ENCODE results near the gene ZCCHC7. TPM values are rescaled to one million over a fixed set of nuclear protein-coding genes. Genes with fewer than 3 reads are reported as not detected.

ZCCHC7 gene
- total and polyA plus RNA-seq, 9 donors = 15.8 to 37.4 (median 28.4) TPM

DNA sequence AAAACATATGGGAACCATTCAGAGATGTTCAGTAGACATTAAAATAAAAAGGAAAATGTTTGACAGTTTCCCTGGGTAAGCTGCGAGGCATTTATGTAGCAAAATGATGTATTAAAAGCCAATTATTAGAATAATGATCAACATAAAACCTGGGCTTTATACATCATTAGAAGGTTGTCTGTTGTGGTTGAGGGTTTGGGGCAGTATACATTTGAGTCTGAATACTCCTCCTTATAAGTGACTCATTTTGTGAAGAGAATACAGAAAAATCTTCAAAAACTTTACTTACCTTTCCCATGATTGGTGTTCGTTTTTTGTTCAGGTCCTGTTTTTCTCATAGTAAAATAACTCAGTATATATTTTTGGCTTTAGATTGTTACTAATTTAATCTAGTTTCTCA lies 119.5 kb downstream of the ZCCHC7 start:
- no peaks in the 10 kb centered on the region for H3K4me1 ChIP-seq (ENCODE audit: insufficient read depth)
- TF ChIP-seq, protein P1, sequence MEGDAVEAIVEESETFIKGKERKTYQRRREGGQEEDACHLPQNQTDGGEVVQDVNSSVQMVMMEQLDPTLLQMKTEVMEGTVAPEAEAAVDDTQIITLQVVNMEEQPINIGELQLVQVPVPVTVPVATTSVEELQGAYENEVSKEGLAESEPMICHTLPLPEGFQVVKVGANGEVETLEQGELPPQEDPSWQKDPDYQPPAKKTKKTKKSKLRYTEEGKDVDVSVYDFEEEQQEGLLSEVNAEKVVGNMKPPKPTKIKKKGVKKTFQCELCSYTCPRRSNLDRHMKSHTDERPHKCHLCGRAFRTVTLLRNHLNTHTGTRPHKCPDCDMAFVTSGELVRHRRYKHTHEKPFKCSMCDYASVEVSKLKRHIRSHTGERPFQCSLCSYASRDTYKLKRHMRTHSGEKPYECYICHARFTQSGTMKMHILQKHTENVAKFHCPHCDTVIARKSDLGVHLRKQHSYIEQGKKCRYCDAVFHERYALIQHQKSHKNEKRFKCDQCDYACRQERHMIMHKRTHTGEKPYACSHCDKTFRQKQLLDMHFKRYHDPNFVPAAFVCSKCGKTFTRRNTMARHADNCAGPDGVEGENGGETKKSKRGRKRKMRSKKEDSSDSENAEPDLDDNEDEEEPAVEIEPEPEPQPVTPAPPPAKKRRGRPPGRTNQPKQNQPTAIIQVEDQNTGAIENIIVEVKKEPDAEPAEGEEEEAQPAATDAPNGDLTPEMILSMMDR (IDR thresholded peaks at IDR 0.05) = no peak
- TF ChIP-seq EP300 (IDR thresholded peaks at IDR 0.05) (no peak), POLR2A (IDR thresholded peaks at IDR 0.05) (no peak)
- intact Hi-C loops (cut with DNase I) = no loop called here

GRCh38 chr9:37241340-37241739 lies 121.0 kb downstream of the ZCCHC7 start:
- TF ChIP-seq POLR2A (IDR thresholded peaks at IDR 0.05) = no peak
- no peak for TF ChIP-seq EP300 (IDR thresholded peaks at IDR 0.05)
- TF ChIP-seq, protein P1 (IDR thresholded peaks at IDR 0.05) = no peak
- intact Hi-C loops (cut with DNase I) = no loop called here
- WGBS, 3 donors = 80 to 89% (median 87%) methylated on average over 1 of the region's 1 CpG

More for the DNA sequence above, 119.5 kb downstream of the ZCCHC7 start:
- no peaks in the 10 kb centered on the region for H3K27me3 ChIP-seq
- H3K4me3 ChIP-seq = no peak overlapping the region
- WGBS, 3 donors = 94 to 98% (median 96%) methylated on average over 2 of the region's 2 CpGs
- no peaks in the 10 kb centered on the region for H3K36me3 ChIP-seq
- no peak overlapping the region for H3K27ac ChIP-seq
- DNase-seq = no peak
- no peaks in the 10 kb centered on the region for H3K9me3 ChIP-seq

DNA sequence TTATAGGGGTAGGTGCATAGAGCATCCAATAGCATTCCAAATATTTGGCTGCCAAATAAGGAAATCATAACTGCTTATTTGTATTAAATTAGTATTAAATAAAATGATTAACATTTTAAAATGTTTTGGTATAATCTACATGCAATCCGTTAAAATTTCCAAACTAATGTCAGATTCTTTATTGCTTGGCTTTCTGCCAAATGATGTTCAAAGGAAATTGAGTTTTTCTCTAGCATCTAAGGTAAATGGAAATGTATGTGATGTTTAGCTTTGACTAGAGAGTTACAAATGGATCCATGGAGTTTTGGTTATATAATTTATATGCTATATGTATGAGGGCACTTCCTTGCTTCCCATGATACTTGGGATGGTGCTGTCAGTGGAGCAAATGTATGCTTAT lies 121.7 kb downstream of the ZCCHC7 start:
- TF ChIP-seq, protein P1 (IDR thresholded peaks at IDR 0.05) = no peak
- TF ChIP-seq POLR2A (IDR thresholded peaks at IDR 0.05) = no peak
- no peak for TF ChIP-seq EP300 (IDR thresholded peaks at IDR 0.05)
- 77 to 91% (median 86%) methylated on average over 1 of the region's 1 CpG for WGBS, 3 donors
- Histone ChIP-seq H3K4me3 (no peak overlapping the region), H3K9me3 (no peaks in the 10 kb centered on the region), H3K27me3 (no peaks in the 10 kb centered on the region), H3K36me3 (no peaks in the 10 kb centered on the region), H3K4me1 (ENCODE audit: insufficient read depth) (no peaks in the 10 kb centered on the region), H3K27ac (no peak overlapping the region)
- no peak for DNase-seq
- intact Hi-C loops (cut with DNase I) = no loop called here

More at GRCh38 chr9:37241340-37241739, 121.0 kb downstream of the ZCCHC7 start:
- Histone ChIP-seq H3K4me1 (ENCODE audit: insufficient read depth) (no peaks in the 10 kb centered on the region), H3K36me3 (no peaks in the 10 kb centered on the region), H3K27me3 (no peaks in the 10 kb centered on the region), H3K27ac (no peak overlapping the region), H3K4me3 (no peak overlapping the region), H3K9me3 (no peaks in the 10 kb centered on the region)
- no peak for DNase-seq

DNA sequence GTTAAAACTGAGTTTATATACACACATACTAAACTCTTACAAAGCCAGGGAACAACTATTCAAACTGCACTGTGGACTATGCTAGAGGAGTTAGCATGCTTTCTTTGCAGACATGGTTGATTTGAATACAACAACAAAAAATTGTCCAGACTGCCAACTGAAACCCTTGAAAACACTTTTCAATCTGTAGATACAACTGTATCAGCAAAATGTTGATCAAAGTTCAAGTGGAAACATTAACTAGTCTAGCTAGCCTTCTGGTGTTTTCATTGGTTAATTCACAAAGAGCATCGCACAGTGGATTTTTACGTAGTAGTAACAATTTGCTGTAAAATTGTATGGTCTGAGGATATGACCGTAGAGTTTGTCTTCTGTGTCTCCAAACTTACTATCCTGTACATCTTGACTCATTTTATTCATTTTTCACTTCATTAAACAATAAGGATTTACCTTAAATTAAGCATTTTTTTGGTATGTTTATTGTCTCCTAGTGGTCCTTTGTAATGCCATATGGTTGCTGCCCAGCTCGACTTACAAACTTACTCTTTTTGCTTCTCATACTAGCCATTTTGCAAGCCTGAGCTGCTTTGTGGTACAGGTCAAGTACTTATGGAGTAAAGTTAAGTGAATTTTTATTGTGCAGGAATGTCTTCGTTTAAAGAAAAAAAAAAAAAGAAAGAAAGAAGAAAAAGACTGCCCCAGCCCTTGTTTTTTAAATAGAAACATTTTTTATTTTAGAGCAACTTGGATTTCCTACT lies 123.4 kb downstream of the ZCCHC7 start:
- intact Hi-C loops (cut with DNase I) = no loop called here
- H3K9me3 ChIP-seq = no peaks in the 10 kb centered on the region

More for the DNA sequence above, 123.4 kb downstream of the ZCCHC7 start:
- no peak overlapping the region for H3K27ac ChIP-seq
- DNase-seq = no peak
- H3K36me3 ChIP-seq = no peaks in the 10 kb centered on the region
- no peak overlapping the region for H3K4me3 ChIP-seq
- no peaks in the 10 kb centered on the region for H3K27me3 ChIP-seq
- TF ChIP-seq, protein P1 (IDR thresholded peaks at IDR 0.05) = no peak
- no peak for TF ChIP-seq EP300 (IDR thresholded peaks at IDR 0.05)
- TF ChIP-seq POLR2A (IDR thresholded peaks at IDR 0.05) = no peak
- H3K4me1 ChIP-seq (ENCODE audit: insufficient read depth) = no peaks in the 10 kb centered on the region
- 75 to 80% (median 79%) methylated on average over 5 of the region's 5 CpGs for WGBS, 3 donors
